ENCODE results near the gene KDM1A. TPM values are rescaled to one million over a fixed set of nuclear protein-coding genes. Genes with fewer than 3 reads are reported as not detected.

Gene KDM1A
- total and polyA plus RNA-seq, 2 of the 13 experiments (the other 11 are each of a cell fraction or from before 2014, with no cell fraction given): 81.3 to 173 TPM

DNA sequence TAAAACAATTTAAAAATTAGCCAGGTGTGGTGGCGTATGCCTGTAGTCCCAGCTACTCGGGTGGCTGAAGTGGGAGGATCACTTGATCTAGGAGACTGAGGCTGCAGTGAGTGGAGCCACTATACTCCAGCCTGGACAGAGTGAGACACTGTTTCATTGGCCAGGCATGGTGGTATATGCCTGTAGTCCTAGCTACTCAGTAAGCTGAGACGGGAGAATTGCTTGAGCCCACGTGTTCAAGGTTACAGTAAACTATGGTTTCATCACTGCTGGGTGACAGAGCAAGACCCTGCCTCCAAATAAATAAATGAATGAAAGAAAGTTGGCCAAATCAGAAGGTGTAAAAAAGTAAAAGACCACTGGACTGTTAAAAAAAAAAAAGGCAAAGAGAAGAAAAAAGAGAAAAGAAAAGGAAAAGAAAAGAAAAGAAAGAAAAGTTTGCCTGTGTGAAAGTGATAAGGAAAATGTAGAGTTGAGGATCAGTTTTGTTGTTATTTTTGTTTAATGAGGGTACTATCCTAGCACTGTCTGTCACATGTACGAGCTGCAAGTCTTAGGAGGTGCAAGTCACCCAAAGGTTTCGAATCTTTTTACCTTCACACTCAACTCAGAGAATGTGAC is 97.1 kb downstream of the KDM1A start (continued):
- TF ChIP-seq, protein P1, sequence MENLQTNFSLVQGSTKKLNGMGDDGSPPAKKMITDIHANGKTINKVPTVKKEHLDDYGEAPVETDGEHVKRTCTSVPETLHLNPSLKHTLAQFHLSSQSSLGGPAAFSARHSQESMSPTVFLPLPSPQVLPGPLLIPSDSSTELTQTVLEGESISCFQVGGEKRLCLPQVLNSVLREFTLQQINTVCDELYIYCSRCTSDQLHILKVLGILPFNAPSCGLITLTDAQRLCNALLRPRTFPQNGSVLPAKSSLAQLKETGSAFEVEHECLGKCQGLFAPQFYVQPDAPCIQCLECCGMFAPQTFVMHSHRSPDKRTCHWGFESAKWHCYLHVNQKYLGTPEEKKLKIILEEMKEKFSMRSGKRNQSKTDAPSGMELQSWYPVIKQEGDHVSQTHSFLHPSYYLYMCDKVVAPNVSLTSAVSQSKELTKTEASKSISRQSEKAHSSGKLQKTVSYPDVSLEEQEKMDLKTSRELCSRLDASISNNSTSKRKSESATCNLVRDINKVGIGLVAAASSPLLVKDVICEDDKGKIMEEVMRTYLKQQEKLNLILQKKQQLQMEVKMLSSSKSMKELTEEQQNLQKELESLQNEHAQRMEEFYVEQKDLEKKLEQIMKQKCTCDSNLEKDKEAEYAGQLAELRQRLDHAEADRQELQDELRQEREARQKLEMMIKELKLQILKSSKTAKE (CRISPR knock-in tag; IDR thresholded peaks at IDR 0.05; ENCODE audit: borderline replicate concordance): no peak
- TF ChIP-seq NFKB2 (CRISPR knock-in tag; IDR thresholded peaks at IDR 0.05; ENCODE audit: borderline replicate concordance): no peak
- TF ChIP-seq TBX2 (CRISPR knock-in tag; IDR thresholded peaks at IDR 0.05; ENCODE audit: borderline replicate concordance): no peak
- TF ChIP-seq FOXP4 (CRISPR knock-in tag; IDR thresholded peaks at IDR 0.05): no peak
- TF ChIP-seq ZBTB7B (CRISPR knock-in tag; IDR thresholded peaks at IDR 0.05): no peak
- no peak for TF ChIP-seq ZSCAN22 (CRISPR knock-in tag; IDR thresholded peaks at IDR 0.05)
- TF ChIP-seq NBN (conservative IDR thresholded peaks at IDR 0.05): no peak
- TF ChIP-seq ZFYVE20 (CRISPR knock-in tag; IDR thresholded peaks at IDR 0.05; ENCODE audit: borderline replicate concordance, low read depth): no peak
- TF ChIP-seq MBD4 (IDR thresholded peaks at IDR 0.05; ENCODE audit: borderline replicate concordance, low read length): no peak
- TF ChIP-seq ZNF850 (CRISPR knock-in tag; conservative IDR thresholded peaks at IDR 0.05): no peak
- 0 out of 2 replicates have a peak, but pooled peaks have one; percentile 24 for TF ChIP-seq BCL6 (CRISPR knock-in tag; IDR thresholded peaks at IDR 0.05)
- no peak for TF ChIP-seq ZNF160 (CRISPR knock-in tag; IDR thresholded peaks at IDR 0.05)
- TF ChIP-seq RFX5 (IDR thresholded peaks at IDR 0.05; ENCODE audit: low read depth, low read length): no peak
- TF ChIP-seq, protein P2, sequence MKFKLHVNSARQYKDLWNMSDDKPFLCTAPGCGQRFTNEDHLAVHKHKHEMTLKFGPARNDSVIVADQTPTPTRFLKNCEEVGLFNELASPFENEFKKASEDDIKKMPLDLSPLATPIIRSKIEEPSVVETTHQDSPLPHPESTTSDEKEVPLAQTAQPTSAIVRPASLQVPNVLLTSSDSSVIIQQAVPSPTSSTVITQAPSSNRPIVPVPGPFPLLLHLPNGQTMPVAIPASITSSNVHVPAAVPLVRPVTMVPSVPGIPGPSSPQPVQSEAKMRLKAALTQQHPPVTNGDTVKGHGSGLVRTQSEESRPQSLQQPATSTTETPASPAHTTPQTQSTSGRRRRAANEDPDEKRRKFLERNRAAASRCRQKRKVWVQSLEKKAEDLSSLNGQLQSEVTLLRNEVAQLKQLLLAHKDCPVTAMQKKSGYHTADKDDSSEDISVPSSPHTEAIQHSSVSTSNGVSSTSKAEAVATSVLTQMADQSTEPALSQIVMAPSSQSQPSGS (CRISPR knock-in tag; IDR thresholded peaks at IDR 0.05): no peak
- TF ChIP-seq, protein P3, sequence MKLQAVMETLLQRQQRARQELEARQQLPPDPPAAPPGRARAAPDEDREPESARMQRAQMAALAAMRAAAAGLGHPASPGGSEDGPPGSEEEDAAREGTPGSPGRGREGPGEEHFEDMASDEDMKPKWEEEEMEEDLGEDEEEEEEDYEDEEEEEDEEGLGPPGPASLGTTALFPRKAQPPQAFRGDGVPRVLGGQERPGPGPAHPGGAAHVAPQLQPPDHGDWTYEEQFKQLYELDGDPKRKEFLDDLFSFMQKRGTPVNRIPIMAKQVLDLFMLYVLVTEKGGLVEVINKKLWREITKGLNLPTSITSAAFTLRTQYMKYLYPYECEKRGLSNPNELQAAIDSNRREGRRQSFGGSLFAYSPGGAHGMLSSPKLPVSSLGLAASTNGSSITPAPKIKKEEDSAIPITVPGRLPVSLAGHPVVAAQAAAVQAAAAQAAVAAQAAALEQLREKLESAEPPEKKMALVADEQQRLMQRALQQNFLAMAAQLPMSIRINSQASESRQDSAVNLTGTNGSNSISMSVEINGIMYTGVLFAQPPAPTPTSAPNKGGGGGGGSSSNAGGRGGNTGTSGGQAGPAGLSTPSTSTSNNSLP (IDR thresholded peaks at IDR 0.05; ENCODE audit: low read depth, low read length): no peak
- TF ChIP-seq MED1 (CRISPR knock-in tag; IDR thresholded peaks at IDR 0.05): no peak
- TF ChIP-seq TCF7 (IDR thresholded peaks at IDR 0.05; ENCODE audit: low read depth): no peak
- no peak for TF ChIP-seq ZNF232 (CRISPR knock-in tag; IDR thresholded peaks at IDR 0.05; ENCODE audit: borderline replicate concordance)
- TF ChIP-seq ZFP36L2 (CRISPR knock-in tag; IDR thresholded peaks at IDR 0.05): no peak
- TF ChIP-seq HOXD1 (CRISPR knock-in tag; IDR thresholded peaks at IDR 0.05): no peak
- peak; percentile 59; the same call in 1 of the 2 replicates for TF ChIP-seq CCDC6 (CRISPR knock-in tag; IDR thresholded peaks at IDR 0.05)
- TF ChIP-seq, protein P4, sequence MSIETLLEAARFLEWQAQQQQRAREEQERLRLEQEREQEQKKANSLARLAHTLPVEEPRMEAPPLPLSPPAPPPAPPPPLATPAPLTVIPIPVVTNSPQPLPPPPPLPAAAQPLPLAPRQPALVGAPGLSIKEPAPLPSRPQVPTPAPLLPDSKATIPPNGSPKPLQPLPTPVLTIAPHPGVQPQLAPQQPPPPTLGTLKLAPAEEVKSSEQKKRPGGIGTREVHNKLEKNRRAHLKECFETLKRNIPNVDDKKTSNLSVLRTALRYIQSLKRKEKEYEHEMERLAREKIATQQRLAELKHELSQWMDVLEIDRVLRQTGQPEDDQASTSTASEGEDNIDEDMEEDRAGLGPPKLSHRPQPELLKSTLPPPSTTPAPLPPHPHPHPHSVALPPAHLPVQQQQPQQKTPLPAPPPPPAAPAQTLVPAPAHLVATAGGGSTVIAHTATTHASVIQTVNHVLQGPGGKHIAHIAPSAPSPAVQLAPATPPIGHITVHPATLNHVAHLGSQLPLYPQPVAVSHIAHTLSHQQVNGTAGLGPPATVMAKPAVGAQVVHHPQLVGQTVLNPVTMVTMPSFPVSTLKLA (IDR thresholded peaks at IDR 0.05): peak; percentile 25; the same call in 1 of the 2 replicates
- no peak for TF ChIP-seq FOSL2 (CRISPR knock-in tag; IDR thresholded peaks at IDR 0.05)

All from HepG2 (cell line).